Measurements from ENCODE around the gene ZNF296.
A peak's percentile ranks its signal among the peaks of the same experiment; 100 is the strongest.

Gene ZNF296

GRCh38 chr19:45079911-45080370 is 3.7 kb upstream of the ZNF296 start:
- Histone ChIP-seq H3K4me3 (ENCODE audit: low read depth, low read length) (peak overlapping the region; percentile 98), H3K79me2 (ENCODE audit: control insufficient read depth, insufficient read depth, low read length, unreplicated experiment) (peaks cover 35% of the 10 kb centered on the region), H3K27me3 (ENCODE audit: insufficient read depth, low read length) (no peaks in the 10 kb centered on the region), H2AFZ (ENCODE audit: low read length, unreplicated experiment) (no peak overlapping the region), H3K4me1 (ENCODE audit: control insufficient read depth, insufficient read depth, low read length, unreplicated experiment) (peaks cover 5% of the 10 kb centered on the region), H3K27ac (ENCODE audit: low read depth, low read length) (peak overlapping the region; percentile 53), H3K36me3 (ENCODE audit: insufficient read depth, low read length) (no peaks in the 10 kb centered on the region)

GRCh38 chr19:45079063-45079910 is 3.0 kb upstream of the ZNF296 start, which contains the start of gene GEMIN7:
Gene GEMIN7 (plus strand): TSS chr19:45079260. CDS start chr19:45090115, 10,855 bp downstream.
- Histone ChIP-seq H3K27me3 (ENCODE audit: insufficient read depth, low read length) (no peaks in the 10 kb centered on the region), H3K4me1 (ENCODE audit: control insufficient read depth, insufficient read depth, low read length, unreplicated experiment) (peaks cover 5% of the 10 kb centered on the region), H3K27ac (ENCODE audit: low read depth, low read length) (peak within 1 kb of the TSS; percentile 53), H3K79me2 (ENCODE audit: control insufficient read depth, insufficient read depth, low read length, unreplicated experiment) (peaks cover 35% of the 10 kb centered on the region), H3K36me3 (ENCODE audit: insufficient read depth, low read length) (no peaks in the 10 kb centered on the region), H2AFZ (ENCODE audit: low read length, unreplicated experiment) (peak within 1 kb of the TSS; percentile 99), H3K4me3 (ENCODE audit: low read depth, low read length) (peak within 1 kb of the TSS; percentile 98)

- no peaks in the 10 kb centered on the region for H3K36me3 ChIP-seq (ENCODE audit: insufficient read depth, low read length)
- H2AFZ ChIP-seq (ENCODE audit: low read length, unreplicated experiment) = peak overlapping the region; percentile 32
- H3K27me3 ChIP-seq (ENCODE audit: insufficient read depth, low read length) = no peaks in the 10 kb centered on the region
- H3K79me2 ChIP-seq (ENCODE audit: control insufficient read depth, insufficient read depth, low read length, unreplicated experiment) = peaks cover 35% of the 10 kb centered on the region
- peak overlapping the region; percentile 98 for H3K4me3 ChIP-seq (ENCODE audit: low read depth, low read length)
- H3K4me1 ChIP-seq (ENCODE audit: control insufficient read depth, insufficient read depth, low read length, unreplicated experiment) = peaks cover 5% of the 10 kb centered on the region
- no peak overlapping the region for H3K27ac ChIP-seq (ENCODE audit: low read depth, low read length)
Observed at GRCh38 chr19:45078390-45079062, 2.2 kb upstream of the ZNF296 start.

GRCh38 chr19:45076851-45077730 is 813 bp upstream of the ZNF296 start:
- Histone ChIP-seq H3K4me3 (ENCODE audit: low read depth, low read length) (peak overlapping the region; percentile 85), H3K27ac (ENCODE audit: low read depth, low read length) (peak overlapping the region; percentile 19; the same call in 1 of the 2 replicates), H3K27me3 (ENCODE audit: insufficient read depth, low read length) (no peaks in the 10 kb centered on the region), H2AFZ (ENCODE audit: low read length, unreplicated experiment) (peak overlapping the region; percentile 50), H3K79me2 (ENCODE audit: control insufficient read depth, insufficient read depth, low read length, unreplicated experiment) (peaks cover 26% of the 10 kb centered on the region), H3K4me1 (ENCODE audit: control insufficient read depth, insufficient read depth, low read length, unreplicated experiment) (peaks cover 5% of the 10 kb centered on the region), H3K36me3 (ENCODE audit: insufficient read depth, low read length) (no peaks in the 10 kb centered on the region)

- H3K4me3 ChIP-seq (ENCODE audit: low read depth, low read length) = peak overlapping the region; percentile 85
- H3K36me3 ChIP-seq (ENCODE audit: insufficient read depth, low read length) = no peaks in the 10 kb centered on the region
- H3K27ac ChIP-seq (ENCODE audit: low read depth, low read length) = no peak overlapping the region
- peaks cover 5% of the 10 kb centered on the region for H3K4me1 ChIP-seq (ENCODE audit: control insufficient read depth, insufficient read depth, low read length, unreplicated experiment)
- H2AFZ ChIP-seq (ENCODE audit: low read length, unreplicated experiment) = peak overlapping the region; percentile 32
- H3K27me3 ChIP-seq (ENCODE audit: insufficient read depth, low read length) = no peaks in the 10 kb centered on the region
- peaks cover 13% of the 10 kb centered on the region for H3K79me2 ChIP-seq (ENCODE audit: control insufficient read depth, insufficient read depth, low read length, unreplicated experiment)
Observed at GRCh38 chr19:45075301-45076028, 813 bp downstream of the ZNF296 start.

- peaks cover 5% of the 10 kb centered on the region for H3K4me1 ChIP-seq (ENCODE audit: control insufficient read depth, insufficient read depth, low read length, unreplicated experiment)
- H3K36me3 ChIP-seq (ENCODE audit: insufficient read depth, low read length) = no peaks in the 10 kb centered on the region
- no peaks in the 10 kb centered on the region for H3K27me3 ChIP-seq (ENCODE audit: insufficient read depth, low read length)
- no peak overlapping the region for H2AFZ ChIP-seq (ENCODE audit: low read length, unreplicated experiment)
- no peak overlapping the region for H3K27ac ChIP-seq (ENCODE audit: low read depth, low read length)
- peaks cover 6% of the 10 kb centered on the region for H3K79me2 ChIP-seq (ENCODE audit: control insufficient read depth, insufficient read depth, low read length, unreplicated experiment)
- H3K4me3 ChIP-seq (ENCODE audit: low read depth, low read length) = peak overlapping the region; percentile 33
Observed at GRCh38 chr19:45074744-45075300, 1.5 kb downstream of the ZNF296 start.

- H3K4me1 ChIP-seq (ENCODE audit: control insufficient read depth, insufficient read depth, low read length, unreplicated experiment) = peaks cover 5% of the 10 kb centered on the region
- H3K36me3 ChIP-seq (ENCODE audit: insufficient read depth, low read length) = no peaks in the 10 kb centered on the region
- H3K27ac ChIP-seq (ENCODE audit: low read depth, low read length) = no peak overlapping the region
- H2AFZ ChIP-seq (ENCODE audit: low read length, unreplicated experiment) = no peak overlapping the region
- H3K79me2 ChIP-seq (ENCODE audit: control insufficient read depth, insufficient read depth, low read length, unreplicated experiment) = no peaks in the 10 kb centered on the region
- H3K4me3 ChIP-seq (ENCODE audit: low read depth, low read length) = no peak overlapping the region
- H3K27me3 ChIP-seq (ENCODE audit: insufficient read depth, low read length) = no peaks in the 10 kb centered on the region
Observed at GRCh38 chr19:45071969-45072790, 4.1 kb downstream of the ZNF296 start.

- Histone ChIP-seq H3K4me3 (ENCODE audit: low read depth, low read length) (no peak overlapping the region), H3K36me3 (ENCODE audit: insufficient read depth, low read length) (no peaks in the 10 kb centered on the region), H3K27ac (ENCODE audit: low read depth, low read length) (no peak overlapping the region), H3K4me1 (ENCODE audit: control insufficient read depth, insufficient read depth, low read length, unreplicated experiment) (peaks cover under 1% of the 10 kb centered on the region), H3K79me2 (ENCODE audit: control insufficient read depth, insufficient read depth, low read length, unreplicated experiment) (no peaks in the 10 kb centered on the region), H3K27me3 (ENCODE audit: insufficient read depth, low read length) (no peaks in the 10 kb centered on the region), H2AFZ (ENCODE audit: low read length, unreplicated experiment) (no peak overlapping the region)
Observed at GRCh38 chr19:45071545-45071938, 4.7 kb downstream of the ZNF296 start.

- no peaks in the 10 kb centered on the region for H3K79me2 ChIP-seq (ENCODE audit: control insufficient read depth, insufficient read depth, low read length, unreplicated experiment)
- no peaks in the 10 kb centered on the region for H3K36me3 ChIP-seq (ENCODE audit: insufficient read depth, low read length)
- H3K27me3 ChIP-seq (ENCODE audit: insufficient read depth, low read length) = no peaks in the 10 kb centered on the region
- H3K27ac ChIP-seq (ENCODE audit: low read depth, low read length) = no peak overlapping the region
- no peak overlapping the region for H3K4me3 ChIP-seq (ENCODE audit: low read depth, low read length)
- no peak overlapping the region for H2AFZ ChIP-seq (ENCODE audit: low read length, unreplicated experiment)
- no peaks in the 10 kb centered on the region for H3K4me1 ChIP-seq (ENCODE audit: control insufficient read depth, insufficient read depth, low read length, unreplicated experiment)
Observed at GRCh38 chr19:45070861-45071544, 5.3 kb downstream of the ZNF296 start.
